Loucy (cell line): ENCODE data around the gene RAD52.

Experiments used
- H2AFZ ChIP-seq: fragments of 200-600 bp; sonication (generic); 2 replicates; pipeline ENCODE4 v1.6.0; 2016; ENCODE audit warnings: antibody characterized with exemption, mild to moderate bottlenecking, low read length, moderate library complexity
- H3F3A ChIP-seq: fragments of 200-600 bp; 2 replicates; pipeline ENCODE4 v1.6.0; 2016; ENCODE audit warnings: antibody characterized with exemption, low read depth, mild to moderate bottlenecking
- H3K27me3 ChIP-seq: fragments of 200-600 bp; sonication (generic); 2 replicates; pipeline ENCODE4 v1.6.1; 2014; ENCODE audit warnings: low read length, mild to moderate bottlenecking; ENCODE audit not compliant: insufficient read depth, poor library complexity, severe bottlenecking
- H3K36me3 ChIP-seq: fragments of 200-600 bp; sonication (generic); 2 replicates; pipeline ENCODE4 v1.6.1; 2016; ENCODE audit warnings: low read length; ENCODE audit not compliant: insufficient read depth
- H3K4me1 ChIP-seq: fragments of 200-600 bp; sonication (generic); 2 replicates; pipeline ENCODE4 v1.5.1; 2014; ENCODE audit warnings: low read length, mild to moderate bottlenecking; ENCODE audit not compliant: insufficient read depth, poor library complexity, severe bottlenecking
- H3K4me2 ChIP-seq: fragments of 200-600 bp; sonication (generic); 2 replicates; pipeline ENCODE4 v1.6.0; 2014; ENCODE audit warnings: antibody characterized with exemption, low read length, low read depth, mild to moderate bottlenecking; ENCODE audit not compliant: poor library complexity, severe bottlenecking
- H3K4me3 ChIP-seq: fragments of 200-600 bp; sonication (generic); 2 replicates; pipeline ENCODE4 v1.5.1; 2014; ENCODE audit warnings: low read length, mild to moderate bottlenecking, mixed read lengths; ENCODE audit not compliant: poor library complexity, severe bottlenecking
- H3K79me2 ChIP-seq: fragments of 200-600 bp; sonication (generic); 2 replicates; pipeline ENCODE4 v1.6.1; 2014; ENCODE audit warnings: low read length; ENCODE audit not compliant: insufficient read depth
- H3K9ac ChIP-seq: fragments of 200-600 bp; sonication (generic); 2 replicates; pipeline ENCODE4 v1.6.0; 2014; ENCODE audit warnings: mild to moderate bottlenecking, low read depth, low read length, moderate library complexity; ENCODE audit not compliant: poor library complexity, severe bottlenecking
- H3K9me2 ChIP-seq: fragments of 200-600 bp; sonication (generic); replicated peaks from 2 replicates; pipeline ENCODE4 v1.6.1; 2016; ENCODE audit warnings: low read depth, low read length, mixed read lengths
- H3K9me3 ChIP-seq: fragments of 200-600 bp; sonication (generic); 2 replicates; pipeline ENCODE4 v1.6.1; 2014; ENCODE audit warnings: mild to moderate bottlenecking, antibody characterized with exemption, low read length, low read depth; ENCODE audit not compliant: insufficient read depth
- H4K20me1 ChIP-seq: fragments of 200-600 bp; sonication (generic); 2 replicates; pipeline ENCODE4 v1.6.0; 2014; ENCODE audit warnings: antibody characterized with exemption, low read length, mild to moderate bottlenecking; ENCODE audit not compliant: insufficient read depth, poor library complexity, severe bottlenecking
- CTCF ChIP-seq: fragments of 200-600 bp; sonication (generic); conservative IDR thresholded peaks from 2 replicates; pipeline ENCODE4 v1.5.1; 2014; ENCODE audit warnings: mild to moderate bottlenecking, antibody characterized with exemption, low read length
- EZH2phosphoT487 ChIP-seq: fragments of 200-600 bp; IDR thresholded peaks from 2 replicates; pipeline ENCODE4 v1.6.1; 2018; ENCODE audit warnings: antibody characterized with exemption, mild to moderate bottlenecking, moderate library complexity, borderline replicate concordance

RAD52 gene

GRCh38 chr12:862303-862911 is 87.1 kb downstream of the RAD52 start:
- Histone ChIP-seq H4K20me1 (peaks cover 16% of the 10 kb centered on the region), H3K4me2 (no peak overlapping the region), H3K9me2 (no peaks in the 10 kb centered on the region), H3K4me3 (no peak overlapping the region), H2AFZ (no peak overlapping the region), H3K4me1 (no peaks in the 10 kb centered on the region), H3K79me2 (no peaks in the 10 kb centered on the region; the same call in 1 of the 2 replicates), H3F3A (no peaks in the 10 kb centered on the region), H3K36me3 (peaks cover 99% of the 10 kb centered on the region), H3K9ac (no peak overlapping the region), H3K9me3 (no peaks in the 10 kb centered on the region), H3K27me3 (no peaks in the 10 kb centered on the region)
- TF ChIP-seq EZH2phosphoT487: no peak
- TF ChIP-seq CTCF: no peak
